SK-N-SH (cell line): ENCODE measurements around the gene GUCY2D. TPM values are rescaled to one million over a fixed set of nuclear protein-coding genes. Genes with fewer than 3 reads are reported as not detected.
"Not testable (repeated sequence)": the region's sequence is repeated elsewhere in the genome, so short reads cannot be mapped to it uniquely, and the experiment has no call there.

Experiments used
- CTCF ChIA-PET: fragments of 300-600, 350-600 bp; formaldehyde crosslinking; extraction: SDS; loops from one replicate; lab custom pipeline; 2021; lab: Yijun Ruan, JAX
- POLR2A ChIA-PET: fragments of 350-600 bp; sonication (Branson Sonifier 250); formaldehyde crosslinking; extraction: SDS; loops from one replicate; lab custom pipeline; 2020; ENCODE audit warnings: antibody characterized with exemption, inconsistent platforms; lab: Yijun Ruan, JAX
- DNase-seq: peaks from one replicate; pipeline ENCODE4 v3.0.0; 2012
- H2AFZ ChIP-seq: fragments of 200-600 bp; sonication (generic); 2 replicates; pipeline ENCODE4 v1.8.1; 2016; ENCODE audit warnings: antibody characterized with exemption, mild to moderate bottlenecking, low read depth
- H3F3A ChIP-seq: fragments of 200-600 bp; sonication (generic); replicated peaks from 2 replicates; pipeline ENCODE3; 2016; ENCODE audit warnings: antibody characterized with exemption, mild to moderate bottlenecking; ENCODE audit not compliant: insufficient read depth
- H3K27ac ChIP-seq, 2 experiments: fragments of 200-500 bp in 1 of 2; fragments of 200-600 bp in 1 of 2; sonication (Bioruptor generic) in 1 of 2; sonication (generic), shearing (Covaris generic) in 1 of 2; 2 replicates each; pipeline versions ENCODE4 v1.5.1 to v1.6.1; 2014 to 2016; ENCODE audit warnings: low read depth in 2 of 2, inconsistent platforms in 1 of 2, low read length in 1 of 2, mild to moderate bottlenecking in 1 of 2, mixed read lengths in 1 of 2
- H3K27me3 ChIP-seq: fragments of 200-600 bp; sonication (generic), shearing (Covaris generic); 2 replicates; pipeline ENCODE4 v1.6.1; 2016; ENCODE audit warnings: mixed run types; ENCODE audit not compliant: insufficient read depth
- H3K36me3 ChIP-seq, 2 experiments: fragments of 200-500 bp in 1 of 2; fragments of 200-600 bp in 1 of 2; sonication (Bioruptor generic) in 1 of 2; sonication (generic) in 1 of 2; replicated peaks in 1 of 2; 2 replicates each; pipeline versions ENCODE3 to v1.5.1; 2014 to 2016; ENCODE audit warnings: low read length in 1 of 2, mild to moderate bottlenecking in 1 of 2; ENCODE audit not compliant: insufficient read depth in 2 of 2, control insufficient read depth in 1 of 2
- H3K4me1 ChIP-seq, 2 experiments: fragments of 200-500 bp in 1 of 2; fragments of 200-600 bp in 1 of 2; sonication (Bioruptor generic) in 1 of 2; sonication (generic), shearing (Covaris generic) in 1 of 2; 2 replicates each; pipeline versions ENCODE4 v1.5.1 to v1.6.1; 2014 to 2016; ENCODE audit warnings: low read depth in 1 of 2, low read length in 1 of 2, mixed run types in 1 of 2; ENCODE audit not compliant: insufficient read depth in 2 of 2, control insufficient read depth in 1 of 2
- H3K4me2 ChIP-seq: fragments of 200-600 bp; sonication (generic), shearing (Covaris generic); 2 replicates; pipeline ENCODE4 v1.6.1; 2017; ENCODE audit warnings: mixed run types
- H3K4me3 ChIP-seq, 2 experiments: fragments of 200-500 bp in 1 of 2; fragments of 200-600 bp in 1 of 2; sonication (Bioruptor generic) in 1 of 2; sonication (generic), shearing (Covaris generic) in 1 of 2; 2 replicates each; pipeline versions ENCODE4 v1.5.1 to v1.8.1; 2014 to 2016; ENCODE audit warnings: low read depth in 2 of 2, inconsistent platforms in 1 of 2, low read length in 1 of 2, mild to moderate bottlenecking in 1 of 2, mixed read lengths in 1 of 2, moderate library complexity in 1 of 2
- H3K79me2 ChIP-seq: fragments of 200-600 bp; sonication (generic); 2 replicates; pipeline ENCODE4 v1.8.1; 2017; ENCODE audit warnings: mild to moderate bottlenecking; ENCODE audit not compliant: insufficient read depth
- H3K9ac ChIP-seq: fragments of 200-600 bp; sonication (generic); 2 replicates; pipeline ENCODE4 v1.6.1; 2017; ENCODE audit warnings: mixed run types
- H3K9me2 ChIP-seq: fragments of 200-600 bp; sonication (generic); 2 replicates; pipeline ENCODE4 v1.6.1; 2017; ENCODE audit warnings: mixed run types
- H3K9me3 ChIP-seq: fragments of 200-600 bp; sonication (generic); 2 replicates; pipeline ENCODE4 v1.6.1; 2017; ENCODE audit warnings: mixed run types, mild to moderate bottlenecking, moderate library complexity
- H4K20me1 ChIP-seq: fragments of 200-600 bp; sonication (generic); 2 replicates; pipeline ENCODE4 v1.6.1; 2017; ENCODE audit warnings: mild to moderate bottlenecking, mixed run types; ENCODE audit not compliant: insufficient read depth
- CHD2 ChIP-seq: fragments of 150-350 bp; IDR thresholded peaks from 2 replicates; pipeline ENCODE4 v1.6.1; 2018; ENCODE audit warnings: low read length; ENCODE audit not compliant: partially characterized antibody
- CTCF ChIP-seq: fragments of 200-600 bp; sonication (generic); IDR thresholded peaks from 2 replicates; pipeline ENCODE4 v1.6.1; 2017; ENCODE audit warnings: antibody characterized with exemption, mild to moderate bottlenecking, moderate library complexity
- EP300 ChIP-seq, 2 experiments: IDR thresholded peaks; 2 replicates each; pipeline versions ENCODE4 v1.4.0 to v1.6.1; 2012; ENCODE audit warnings: borderline replicate concordance in 1 of 2, low read depth in 1 of 2, low read length in 1 of 2
- GABPA ChIP-seq: IDR thresholded peaks from 2 replicates; pipeline ENCODE4 v1.4.0; 2012; ENCODE audit warnings: low read depth, mild to moderate bottlenecking
- MEF2A ChIP-seq: IDR thresholded peaks from 2 replicates; pipeline ENCODE4 v1.4.0; 2012; ENCODE audit warnings: low read depth, borderline replicate concordance
- POLR2AphosphoS5 ChIP-seq: IDR thresholded peaks from 2 replicates; pipeline ENCODE4 v1.6.1; 2012; ENCODE audit warnings: low read depth, low read length
- RAD21 ChIP-seq: IDR thresholded peaks from 2 replicates; pipeline ENCODE4 v1.6.1; 2012; ENCODE audit warnings: mild to moderate bottlenecking, low read length
- RFX5 ChIP-seq: IDR thresholded peaks from 2 replicates; pipeline ENCODE4 v1.6.1; 2012; ENCODE audit warnings: mild to moderate bottlenecking, improper control_type of control experiment, low read length
- SIN3A ChIP-seq: IDR thresholded peaks from 2 replicates; pipeline ENCODE4 v1.6.1; 2012; ENCODE audit warnings: low read depth, mild to moderate bottlenecking, low read length, moderate library complexity, borderline replicate concordance
- USF2 ChIP-seq: fragments of 150-350 bp; IDR thresholded peaks from 2 replicates; pipeline ENCODE4 v1.6.1; 2017; ENCODE audit warnings: antibody characterized with exemption, low read length, low read depth, borderline replicate concordance
- YY1 ChIP-seq: IDR thresholded peaks from 2 replicates; pipeline ENCODE4 v1.4.0; 2012; ENCODE audit warnings: low read depth, mild to moderate bottlenecking
- WGBS: methylation state at CpG from one replicate; pipeline ENCODE4 v1.1.6; 2017; ENCODE audit warnings: low lambda C conversion rate; 5-methylcytosine and 5-hydroxymethylcytosine counted together
- polyA plus RNA-seq, 3 experiments: library from polyadenylated mRNA; depleted of rRNA; stranded (reverse); fragments of >200 nt; gene quantifications; 2 replicates each; pipeline ENCODE4 v1.2.3, GENCODE V29; 2012
- TF ChIP-seq, protein P1 (sequence below): IDR thresholded peaks from 2 replicates; pipeline ENCODE4 v1.4.0; 2012; ENCODE audit warnings: low read depth, borderline replicate concordance

Gene GUCY2D
- polyA plus RNA-seq, 1 of the 3 experiments (the other 2 are of a cell fraction), result not detected

GRCh38 chr17:8024161-8024560 lies 21.7 kb downstream of the GUCY2D start:
- H2AFZ ChIP-seq, H3K9me3 ChIP-seq, H4K20me1 ChIP-seq, H3F3A ChIP-seq, H3K4me2 ChIP-seq, DNase-seq, H3K36me3 ChIP-seq, H3K79me2 ChIP-seq, H3K9ac ChIP-seq, H3K4me1 ChIP-seq, H3K27ac ChIP-seq, H3K4me3 ChIP-seq, POLR2A ChIA-PET, H3K9me2 ChIP-seq: not testable (repeated sequence)
- 86% methylated on average over 6 of the region's 6 CpGs for WGBS
- H3K27me3 ChIP-seq, result peaks cover 20% of the 10 kb centered on the region
- CTCF ChIA-PET, result interaction anchor here (0.9 to 14.8 kb wide), 6 partner anchors 8 to 212 kb away, joined by 3 to 228 read pairs (median 4); partner anchors contain the start of gene ALOX15B

DNA sequence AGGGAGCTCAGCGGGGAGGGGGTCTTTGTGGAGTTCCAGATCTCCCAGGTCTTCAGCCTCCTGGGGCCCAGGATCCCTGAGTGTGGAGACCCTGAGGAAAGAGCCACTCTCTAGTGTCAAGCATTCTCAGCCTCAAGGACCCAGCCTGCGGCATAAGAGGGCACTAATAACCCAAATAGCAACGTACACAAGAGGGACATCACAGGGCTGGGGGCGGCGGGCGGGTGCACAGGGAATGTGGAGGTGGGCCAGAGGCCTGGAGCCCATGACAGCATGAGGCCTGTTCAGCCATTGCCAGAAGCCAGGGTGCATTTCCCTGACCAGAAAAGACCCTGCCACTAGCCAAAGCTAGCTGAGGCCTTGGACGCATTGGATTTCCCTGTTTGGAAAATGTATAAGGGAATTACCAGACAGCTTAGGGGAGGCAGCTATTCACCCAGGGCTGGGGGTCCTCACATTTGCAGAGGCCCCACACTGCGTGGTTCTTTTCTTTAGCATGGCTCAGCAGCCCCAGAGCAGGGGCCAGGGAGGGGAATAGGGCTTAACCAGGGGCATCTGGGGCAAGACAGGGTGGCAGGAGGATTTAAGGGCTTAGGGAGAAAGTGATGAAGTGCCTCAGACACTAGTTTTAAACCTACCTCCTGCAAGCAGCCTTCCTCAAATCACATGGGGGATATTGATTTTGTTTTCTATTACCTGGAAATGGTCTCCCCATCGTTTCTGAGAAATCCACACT lies 22.9 kb downstream of the GUCY2D start:
- TF ChIP-seq CTCF, result no peak
- TF ChIP-seq, all 33 proteins: peak for 0
- H4K20me1 ChIP-seq, result no peaks in the 10 kb centered on the region
- no peaks in the 10 kb centered on the region for H3K79me2 ChIP-seq
- H3K9ac ChIP-seq, result no peak overlapping the region
- no peaks in the 10 kb centered on the region for H3K4me1 ChIP-seq
- DNase-seq, result no peak
- H3K36me3 ChIP-seq, result no peaks in the 10 kb centered on the region
- WGBS, result 55% methylated on average over 8 of the region's 9 CpGs
- H3K9me2 ChIP-seq, result no peaks in the 10 kb centered on the region
- H3K4me2 ChIP-seq, result no peak overlapping the region
- H3K27me3 ChIP-seq, result peaks cover 20% of the 10 kb centered on the region
- ChIA-PET CTCF (interaction anchor here (1.6 to 14.8 kb wide), 5 partner anchors 8 to 46 kb away, joined by 3 to 228 read pairs (median 53); partner anchors contain the start of gene ALOX15B), POLR2A (no interaction called here)
- H3K9me3 ChIP-seq, result no peaks in the 10 kb centered on the region
- H3K27ac ChIP-seq, result no peak overlapping the region
- H3K4me3 ChIP-seq, result no peak overlapping the region
- H2AFZ ChIP-seq, result no peak overlapping the region
- no peaks in the 10 kb centered on the region for H3F3A ChIP-seq

GRCh38 chr17:8029121-8029520 lies 26.7 kb downstream of the GUCY2D start:
- H3K4me2 ChIP-seq, result no peak overlapping the region
- no peaks in the 10 kb centered on the region for H3K9me2 ChIP-seq
- no peak for TF ChIP-seq CHD2
- no peak for TF ChIP-seq RAD21
- no peak for TF ChIP-seq EP300 (IDR thresholded peaks at IDR 0.05; ENCODE audit: borderline replicate concordance in 1 of 2, low read depth in 1 of 2, low read length in 1 of 2)
- no peak for TF ChIP-seq MEF2A
- TF ChIP-seq SIN3A, result no peak
- no peak for TF ChIP-seq USF2
- no peak for TF ChIP-seq POLR2AphosphoS5
- TF ChIP-seq GABPA, result no peak
- TF ChIP-seq, protein P1, sequence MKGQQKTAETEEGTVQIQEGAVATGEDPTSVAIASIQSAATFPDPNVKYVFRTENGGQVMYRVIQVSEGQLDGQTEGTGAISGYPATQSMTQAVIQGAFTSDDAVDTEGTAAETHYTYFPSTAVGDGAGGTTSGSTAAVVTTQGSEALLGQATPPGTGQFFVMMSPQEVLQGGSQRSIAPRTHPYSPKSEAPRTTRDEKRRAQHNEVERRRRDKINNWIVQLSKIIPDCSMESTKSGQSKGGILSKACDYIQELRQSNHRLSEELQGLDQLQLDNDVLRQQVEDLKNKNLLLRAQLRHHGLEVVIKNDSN, result no peak
- TF ChIP-seq YY1, result no peak
- no peak for TF ChIP-seq RFX5
- TF ChIP-seq CTCF, result no peak
- ChIA-PET POLR2A (no interaction called here), CTCF (interaction anchor here (0.6 to 8.8 kb wide), 5 partner anchors 12 to 1186 kb away, joined by 3 to 53 read pairs (median 5); no protein-coding TSS in a partner anchor)
- no peak overlapping the region for H3K9ac ChIP-seq
- no peak overlapping the region for H2AFZ ChIP-seq
- H3K4me1 ChIP-seq, result no peaks in the 10 kb centered on the region
- no peak overlapping the region for H3K4me3 ChIP-seq
- H3F3A ChIP-seq, result no peaks in the 10 kb centered on the region
- no peaks in the 10 kb centered on the region for H4K20me1 ChIP-seq
- H3K36me3 ChIP-seq, result no peaks in the 10 kb centered on the region
- H3K79me2 ChIP-seq, result no peaks in the 10 kb centered on the region
- H3K9me3 ChIP-seq, result no peaks in the 10 kb centered on the region
- DNase-seq, result no peak
- 20% methylated on average over 5 of the region's 5 CpGs for WGBS
- H3K27ac ChIP-seq, result no peak overlapping the region
- peaks cover 20% of the 10 kb centered on the region for H3K27me3 ChIP-seq
